HepG2 (cell line): ENCODE measurements around the gene ADCY9. TPM values are rescaled to one million over a fixed set of nuclear protein-coding genes. Genes with fewer than 3 reads are reported as not detected.
A peak's percentile ranks its signal among the peaks of the same experiment; 100 is the strongest.

Source experiments
- GATA4 ChIP-seq: sonication (generic); IDR thresholded peaks from 2 replicates; pipeline ENCODE4 v1.6.1; 2016; ENCODE audit warnings: antibody characterized with exemption, low read depth, borderline replicate concordance
- HNRNPLL ChIP-seq: fragments of 200-400 bp; formaldehyde crosslinking; IDR thresholded peaks from 2 replicates; pipeline ENCODE4 v1.6.1; 2017; ENCODE audit warnings: mild to moderate bottlenecking, low read depth, low read length; ENCODE audit not compliant: poor library complexity, severe bottlenecking
- JUNB ChIP-seq: sonication (generic); formaldehyde crosslinking; IDR thresholded peaks from 2 replicates; pipeline ENCODE4 v1.8.0; 2022; ENCODE audit warnings: missing genetic modification reagents, mild to moderate bottlenecking, borderline replicate concordance
- PCBP1 ChIP-seq: fragments of 200-400 bp; formaldehyde crosslinking; IDR thresholded peaks from 2 replicates; pipeline ENCODE4 v1.6.1; 2017; ENCODE audit warnings: mild to moderate bottlenecking, low read depth, low read length, borderline replicate concordance
- SALL1 ChIP-seq: sonication (generic); formaldehyde crosslinking; IDR thresholded peaks from 2 replicates; pipeline ENCODE4 v1.8.0; 2022; ENCODE audit warnings: mild to moderate bottlenecking, missing genetic modification reagents
- SAP130 ChIP-seq: IDR thresholded peaks from 2 replicates; pipeline ENCODE4 v1.6.1; 2016; ENCODE audit warnings: low read depth
- SKI ChIP-seq: fragments of 450-650 bp; IDR thresholded peaks from one replicate; pipeline ENCODE4 v1.6.1; 2018; ENCODE audit warnings: mild to moderate bottlenecking; ENCODE audit not compliant: partially characterized antibody
- TEAD3 ChIP-seq: optimal IDR thresholded peaks from 2 replicates; pipeline ENCODE3; 2016; ENCODE audit warnings: borderline replicate concordance
- ZBTB7A ChIP-seq: sonication (generic); formaldehyde crosslinking; IDR thresholded peaks from 2 replicates; pipeline ENCODE4 v1.8.0; 2022; ENCODE audit warnings: mild to moderate bottlenecking, missing genetic modification reagents
- ZFP36L2 ChIP-seq: sonication (generic); formaldehyde crosslinking; IDR thresholded peaks from 2 replicates; pipeline ENCODE4 v1.4.0; 2020; ENCODE audit warnings: missing genetic modification reagents
- ZHX1 ChIP-seq: sonication (generic); formaldehyde crosslinking; IDR thresholded peaks from 2 replicates; pipeline ENCODE4 v1.8.1; 2022; ENCODE audit warnings: low read depth, mild to moderate bottlenecking, missing genetic modification reagents
- ZMYM3 ChIP-seq: sonication (generic); formaldehyde crosslinking; IDR thresholded peaks from 2 replicates; pipeline ENCODE4 v1.5.1; 2020; ENCODE audit warnings: mild to moderate bottlenecking, missing genetic modification reagents
- ZNF121 ChIP-seq: sonication (generic); formaldehyde crosslinking; IDR thresholded peaks from 2 replicates; pipeline ENCODE4 v1.5.0; 2020; ENCODE audit warnings: mild to moderate bottlenecking, missing genetic modification reagents
- ZNF776 ChIP-seq: sonication (generic); formaldehyde crosslinking; IDR thresholded peaks from 2 replicates; pipeline ENCODE4 v1.4.0; 2020; ENCODE audit warnings: mild to moderate bottlenecking, missing genetic modification reagents
- polyA plus RNA-seq, 8 experiments: library from polyadenylated mRNA; depleted of rRNA in 3 of 8; stranded (reverse) in 7 of 8; unstranded in 1 of 8; fragments of >200 nt; fragmentation: Illumina TruSeq in 4 of 8; extraction: Trizol in 4 of 8; gene quantifications; 2 replicates each; pipeline versions ENCODE4 v1.2.1 to v1.2.3, GENCODE V29; 2011 to 2016; ENCODE audit warnings: low read depth in 4 of 8, missing spikeins in 1 of 8, mixed read lengths in 1 of 8; ENCODE audit not compliant: insufficient read depth in 1 of 8
- total RNA-seq, 5 experiments: library from RNA; depleted of rRNA; stranded (reverse); fragments of >200 nt; fragmentation: Illumina TruSeq; extraction: Trizol; gene quantifications; 2 replicates each; pipeline ENCODE4 v1.2.3, GENCODE V29; 2016; ENCODE audit warnings: low read depth in 1 of 5
- TF ChIP-seq, protein P1 (sequence below): fragments of 450-650 bp; IDR thresholded peaks from 2 replicates; pipeline ENCODE4 v1.6.1; 2017; ENCODE audit warnings: mild to moderate bottlenecking
- TF ChIP-seq, protein P2 (sequence below): sonication (generic); formaldehyde crosslinking; IDR thresholded peaks from 2 replicates; pipeline ENCODE4 v1.8.0; 2023; ENCODE audit warnings: mild to moderate bottlenecking, missing genetic modification reagents
- TF ChIP-seq, protein P3 (sequence below): IDR thresholded peaks from 2 replicates; pipeline ENCODE4 v1.6.1; 2016; ENCODE audit warnings: mild to moderate bottlenecking, missing biosample characterization, missing genetic modification reagents
- TF ChIP-seq, protein P4 (sequence below): sonication (generic); formaldehyde crosslinking; IDR thresholded peaks from 2 replicates; pipeline ENCODE4 v1.4.0; 2020; ENCODE audit warnings: missing genetic modification reagents

ADCY9 gene
- total and polyA plus RNA-seq, 2 of the 13 experiments (the other 11 are each of a cell fraction or from before 2014, with no cell fraction given) = 11.2 to 13.9 TPM

GRCh38 chr16:4110680-4111079 lies 5.6 kb downstream of the ADCY9 start (continued):
- TF ChIP-seq, protein P1, sequence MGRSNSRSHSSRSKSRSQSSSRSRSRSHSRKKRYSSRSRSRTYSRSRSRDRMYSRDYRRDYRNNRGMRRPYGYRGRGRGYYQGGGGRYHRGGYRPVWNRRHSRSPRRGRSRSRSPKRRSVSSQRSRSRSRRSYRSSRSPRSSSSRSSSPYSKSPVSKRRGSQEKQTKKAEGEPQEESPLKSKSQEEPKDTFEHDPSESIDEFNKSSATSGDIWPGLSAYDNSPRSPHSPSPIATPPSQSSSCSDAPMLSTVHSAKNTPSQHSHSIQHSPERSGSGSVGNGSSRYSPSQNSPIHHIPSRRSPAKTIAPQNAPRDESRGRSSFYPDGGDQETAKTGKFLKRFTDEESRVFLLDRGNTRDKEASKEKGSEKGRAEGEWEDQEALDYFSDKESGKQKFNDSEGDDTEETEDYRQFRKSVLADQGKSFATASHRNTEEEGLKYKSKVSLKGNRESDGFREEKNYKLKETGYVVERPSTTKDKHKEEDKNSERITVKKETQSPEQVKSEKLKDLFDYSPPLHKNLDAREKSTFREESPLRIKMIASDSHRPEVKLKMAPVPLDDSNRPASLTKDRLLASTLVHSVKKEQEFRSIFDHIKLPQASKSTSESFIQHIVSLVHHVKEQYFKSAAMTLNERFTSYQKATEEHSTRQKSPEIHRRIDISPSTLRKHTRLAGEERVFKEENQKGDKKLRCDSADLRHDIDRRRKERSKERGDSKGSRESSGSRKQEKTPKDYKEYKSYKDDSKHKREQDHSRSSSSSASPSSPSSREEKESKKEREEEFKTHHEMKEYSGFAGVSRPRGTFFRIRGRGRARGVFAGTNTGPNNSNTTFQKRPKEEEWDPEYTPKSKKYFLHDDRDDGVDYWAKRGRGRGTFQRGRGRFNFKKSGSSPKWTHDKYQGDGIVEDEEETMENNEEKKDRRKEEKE = no peak
- TF ChIP-seq ZBTB7A (CRISPR knock-in tag) (no peak), ZNF776 (no peak), ZNF121 (CRISPR knock-in tag) (peak; percentile 9; the same call in 1 of the 2 replicates), PCBP1 (no peak), HNRNPLL (no peak), TEAD3 (CRISPR knock-in tag) (peak; percentile 38), SAP130 (CRISPR knock-in tag) (peak; percentile 67; the same call in 1 of the 2 replicates), ZMYM3 (CRISPR knock-in tag) (no peak), ZFP36L2 (CRISPR knock-in tag) (no peak), ZHX1 (CRISPR knock-in tag) (no peak), SALL1 (CRISPR knock-in tag) (peak; percentile 23; the same call in 1 of the 2 replicates), SKI (no peak), GATA4 (no peak), JUNB (CRISPR knock-in tag) (no peak)
- TF ChIP-seq, protein P2, sequence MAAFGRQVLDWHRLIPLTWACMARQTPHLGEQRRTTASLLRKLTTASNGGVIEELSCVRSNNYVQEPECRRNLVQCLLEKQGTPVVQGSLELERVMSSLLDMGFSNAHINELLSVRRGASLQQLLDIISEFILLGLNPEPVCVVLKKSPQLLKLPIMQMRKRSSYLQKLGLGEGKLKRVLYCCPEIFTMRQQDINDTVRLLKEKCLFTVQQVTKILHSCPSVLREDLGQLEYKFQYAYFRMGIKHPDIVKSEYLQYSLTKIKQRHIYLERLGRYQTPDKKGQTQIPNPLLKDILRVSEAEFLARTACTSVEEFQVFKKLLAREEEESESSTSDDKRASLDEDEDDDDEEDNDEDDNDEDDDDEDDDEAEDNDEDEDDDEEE = no peak
- TF ChIP-seq, protein P3, sequence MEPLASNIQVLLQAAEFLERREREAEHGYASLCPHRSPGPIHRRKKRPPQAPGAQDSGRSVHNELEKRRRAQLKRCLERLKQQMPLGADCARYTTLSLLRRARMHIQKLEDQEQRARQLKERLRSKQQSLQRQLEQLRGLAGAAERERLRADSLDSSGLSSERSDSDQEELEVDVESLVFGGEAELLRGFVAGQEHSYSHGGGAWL (CRISPR knock-in tag) = peak; percentile 46; the same call in 1 of the 2 replicates
- TF ChIP-seq, protein P4, sequence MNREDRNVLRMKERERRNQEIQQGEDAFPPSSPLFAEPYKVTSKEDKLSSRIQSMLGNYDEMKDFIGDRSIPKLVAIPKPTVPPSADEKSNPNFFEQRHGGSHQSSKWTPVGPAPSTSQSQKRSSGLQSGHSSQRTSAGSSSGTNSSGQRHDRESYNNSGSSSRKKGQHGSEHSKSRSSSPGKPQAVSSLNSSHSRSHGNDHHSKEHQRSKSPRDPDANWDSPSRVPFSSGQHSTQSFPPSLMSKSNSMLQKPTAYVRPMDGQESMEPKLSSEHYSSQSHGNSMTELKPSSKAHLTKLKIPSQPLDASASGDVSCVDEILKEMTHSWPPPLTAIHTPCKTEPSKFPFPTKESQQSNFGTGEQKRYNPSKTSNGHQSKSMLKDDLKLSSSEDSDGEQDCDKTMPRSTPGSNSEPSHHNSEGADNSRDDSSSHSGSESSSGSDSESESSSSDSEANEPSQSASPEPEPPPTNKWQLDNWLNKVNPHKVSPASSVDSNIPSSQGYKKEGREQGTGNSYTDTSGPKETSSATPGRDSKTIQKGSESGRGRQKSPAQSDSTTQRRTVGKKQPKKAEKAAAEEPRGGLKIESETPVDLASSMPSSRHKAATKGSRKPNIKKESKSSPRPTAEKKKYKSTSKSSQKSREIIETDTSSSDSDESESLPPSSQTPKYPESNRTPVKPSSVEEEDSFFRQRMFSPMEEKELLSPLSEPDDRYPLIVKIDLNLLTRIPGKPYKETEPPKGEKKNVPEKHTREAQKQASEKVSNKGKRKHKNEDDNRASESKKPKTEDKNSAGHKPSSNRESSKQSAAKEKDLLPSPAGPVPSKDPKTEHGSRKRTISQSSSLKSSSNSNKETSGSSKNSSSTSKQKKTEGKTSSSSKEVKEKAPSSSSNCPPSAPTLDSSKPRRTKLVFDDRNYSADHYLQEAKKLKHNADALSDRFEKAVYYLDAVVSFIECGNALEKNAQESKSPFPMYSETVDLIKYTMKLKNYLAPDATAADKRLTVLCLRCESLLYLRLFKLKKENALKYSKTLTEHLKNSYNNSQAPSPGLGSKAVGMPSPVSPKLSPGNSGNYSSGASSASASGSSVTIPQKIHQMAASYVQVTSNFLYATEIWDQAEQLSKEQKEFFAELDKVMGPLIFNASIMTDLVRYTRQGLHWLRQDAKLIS (CRISPR knock-in tag) = no peak
